ENCODE measurements around the gene ASTN2. TPM values are rescaled to one million over a fixed set of nuclear protein-coding genes. Genes with fewer than 3 reads are reported as not detected.

Gene ASTN2
- total RNA-seq, 1 donor from 2014 or later, result 12.2 TPM

- TF ChIP-seq CTCF (IDR thresholded peaks at IDR 0.05; ENCODE audit: insufficient read depth, low read length, poor library complexity, severe bottlenecking), result no peak
- Histone ChIP-seq H3K4me3 (ENCODE audit: low read depth, low read length) (no peak overlapping the region), H3K27me3 (ENCODE audit: control insufficient read depth, insufficient read depth, low read length) (no peaks in the 10 kb centered on the region), H3K36me3 (ENCODE audit: control insufficient read depth, insufficient read depth, low read length) (no peaks in the 10 kb centered on the region)
- no peak for DNase-seq (ENCODE audit: low read depth)
Observed at GRCh38 chr9:117323390-117323789, 91.5 kb downstream of the ASTN2 start.

GRCh38 chr9:117317192-117317591 lies 97.7 kb downstream of the ASTN2 start:
- no peak overlapping the region for H3K4me3 ChIP-seq (ENCODE audit: low read depth, low read length)
- no peak for DNase-seq (ENCODE audit: low read depth)
- no peaks in the 10 kb centered on the region for H3K36me3 ChIP-seq (ENCODE audit: control insufficient read depth, insufficient read depth, low read length)
- TF ChIP-seq CTCF (IDR thresholded peaks at IDR 0.05; ENCODE audit: insufficient read depth, low read length, poor library complexity, severe bottlenecking), result no peak
- H3K27me3 ChIP-seq (ENCODE audit: control insufficient read depth, insufficient read depth, low read length), result no peaks in the 10 kb centered on the region

- Histone ChIP-seq H3K27me3 (ENCODE audit: control insufficient read depth, insufficient read depth, low read length) (no peaks in the 10 kb centered on the region), H3K36me3 (ENCODE audit: control insufficient read depth, insufficient read depth, low read length) (no peaks in the 10 kb centered on the region), H3K4me3 (ENCODE audit: low read depth, low read length) (no peak overlapping the region)
- no peak for TF ChIP-seq CTCF (IDR thresholded peaks at IDR 0.05; ENCODE audit: insufficient read depth, low read length, poor library complexity, severe bottlenecking)
- no peak for DNase-seq (ENCODE audit: low read depth)
Observed at GRCh38 chr9:117315236-117315635, 99.6 kb downstream of the ASTN2 start.

- Histone ChIP-seq H3K27me3 (ENCODE audit: control insufficient read depth, insufficient read depth, low read length) (no peaks in the 10 kb centered on the region), H3K36me3 (ENCODE audit: control insufficient read depth, insufficient read depth, low read length) (no peaks in the 10 kb centered on the region), H3K4me3 (ENCODE audit: low read depth, low read length) (no peak overlapping the region)
- TF ChIP-seq CTCF (IDR thresholded peaks at IDR 0.05; ENCODE audit: insufficient read depth, low read length, poor library complexity, severe bottlenecking), result no peak
- no peak for DNase-seq (ENCODE audit: low read depth)
Observed at GRCh38 chr9:117313989-117314388, 100.9 kb downstream of the ASTN2 start.

GRCh38 chr9:117307701-117308100 lies 107.2 kb downstream of the ASTN2 start:
- H3K27me3 ChIP-seq (ENCODE audit: control insufficient read depth, insufficient read depth, low read length), result no peaks in the 10 kb centered on the region
- no peaks in the 10 kb centered on the region for H3K36me3 ChIP-seq (ENCODE audit: control insufficient read depth, insufficient read depth, low read length)
- no peak for DNase-seq (ENCODE audit: low read depth)
- no peak for TF ChIP-seq CTCF (IDR thresholded peaks at IDR 0.05; ENCODE audit: insufficient read depth, low read length, poor library complexity, severe bottlenecking)
- no peak overlapping the region for H3K4me3 ChIP-seq (ENCODE audit: low read depth, low read length)

- TF ChIP-seq CTCF (IDR thresholded peaks at IDR 0.05; ENCODE audit: insufficient read depth, low read length, poor library complexity, severe bottlenecking), result no peak
- no peaks in the 10 kb centered on the region for H3K27me3 ChIP-seq (ENCODE audit: control insufficient read depth, insufficient read depth, low read length)
- no peak for DNase-seq (ENCODE audit: low read depth)
- H3K4me3 ChIP-seq (ENCODE audit: low read depth, low read length), result no peak overlapping the region
- H3K36me3 ChIP-seq (ENCODE audit: control insufficient read depth, insufficient read depth, low read length), result no peaks in the 10 kb centered on the region
Observed at GRCh38 chr9:117306032-117306431, 108.8 kb downstream of the ASTN2 start.
